SK-N-MC (cell line): ENCODE results near the gene MAFB.

ENCODE experiments used
- EZH2 ChIP-seq: fragments of 200-600 bp; sonication (generic); IDR thresholded peaks from one replicate; pipeline ENCODE4 v1.6.1; 2017; ENCODE audit warnings: antibody characterized with exemption
- FOXP2 ChIP-seq: optimal IDR thresholded peaks from 2 replicates; pipeline ENCODE3; 2011; ENCODE audit warnings: mild to moderate bottlenecking, moderate library complexity; ENCODE audit not compliant: insufficient read depth; ENCODE audit errors: extremely low read length, control extremely low read depth

DNA sequence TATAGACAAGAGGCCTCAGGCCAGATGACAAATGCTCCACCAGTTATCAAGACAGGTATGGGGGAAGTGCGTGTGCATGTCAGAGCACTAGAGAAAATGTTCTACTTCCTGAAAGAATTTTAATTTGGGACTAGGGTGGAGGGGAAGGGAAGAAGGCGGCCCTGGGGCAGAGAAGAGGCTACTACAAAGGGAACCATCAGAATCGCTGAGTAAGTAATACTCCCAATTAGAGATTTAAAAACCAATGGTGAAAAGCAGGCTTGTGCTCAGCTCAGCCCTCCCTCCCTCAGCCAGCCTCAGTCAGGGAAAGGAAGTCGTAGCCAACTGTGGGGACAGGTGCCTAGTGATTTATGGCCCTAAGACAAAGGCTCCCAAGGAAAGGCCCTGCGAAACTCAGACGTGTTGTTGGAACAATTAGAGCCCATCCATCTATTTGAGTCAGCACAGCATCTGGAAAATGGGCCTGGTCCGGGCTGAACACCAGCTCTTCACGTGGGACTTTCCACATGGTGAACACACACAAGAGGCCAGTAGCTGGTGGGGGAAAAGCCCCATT, 15.0 kb upstream of the MAFB start:
- TF ChIP-seq FOXP2 (no peak), EZH2 (no peak)
